GM10266 (cell line): ENCODE data around the gene LRRC55.

Experiments used
- DNase-seq: peaks from one replicate; pipeline ENCODE4 v3.0.0; 2012; ENCODE audit errors: extremely low spot score
- CTCF ChIP-seq: IDR thresholded peaks from 2 replicates; pipeline ENCODE4 v1.5.1; 2012; ENCODE audit warnings: mild to moderate bottlenecking, low read depth; ENCODE audit not compliant: control insufficient read depth, insufficient read depth; ENCODE audit errors: missing control alignments

The LRRC55 gene

GRCh38 chr11:57182896-57183295 is 1.1 kb downstream of the LRRC55 start:
- DNase-seq: no peak
- TF ChIP-seq CTCF: no peak

GRCh38 chr11:57190548-57190947 is 8.8 kb downstream of the LRRC55 start:
- TF ChIP-seq CTCF: no peak
- no peak for DNase-seq

- DNase-seq: no peak
- TF ChIP-seq CTCF: no peak
Observed at GRCh38 chr11:57191311-57192219, 9.8 kb downstream of the LRRC55 start.

- TF ChIP-seq CTCF: no peak
- no peak for DNase-seq
Observed at GRCh38 chr11:57192316-57192715, 10.6 kb downstream of the LRRC55 start.

GRCh38 chr11:57196596-57196995 is 14.8 kb downstream of the LRRC55 start:
- no peak for DNase-seq

GRCh38 chr11:57197762-57198161 is 16.0 kb downstream of the LRRC55 start:
- no peak for DNase-seq
- TF ChIP-seq CTCF: no peak

More at GRCh38 chr11:57196596-57196995, 14.8 kb downstream of the LRRC55 start:
- TF ChIP-seq CTCF: no peak

- TF ChIP-seq CTCF: no peak
- DNase-seq: no peak
Observed at GRCh38 chr11:57199330-57199729, 17.6 kb downstream of the LRRC55 start.
